Ecto neural progenitor cell (in vitro differentiated cells): ENCODE data around the gene RORC.
"Not testable (repeated sequence)": the region's sequence is repeated elsewhere in the genome, so short reads cannot be mapped to it uniquely, and the experiment has no call there.

ENCODE experiments used
- DNase-seq: peaks from one replicate; pipeline ENCODE4 v3.0.0-alpha.2; 2018; ENCODE audit warnings: low spot score

Gene RORC

DNA sequence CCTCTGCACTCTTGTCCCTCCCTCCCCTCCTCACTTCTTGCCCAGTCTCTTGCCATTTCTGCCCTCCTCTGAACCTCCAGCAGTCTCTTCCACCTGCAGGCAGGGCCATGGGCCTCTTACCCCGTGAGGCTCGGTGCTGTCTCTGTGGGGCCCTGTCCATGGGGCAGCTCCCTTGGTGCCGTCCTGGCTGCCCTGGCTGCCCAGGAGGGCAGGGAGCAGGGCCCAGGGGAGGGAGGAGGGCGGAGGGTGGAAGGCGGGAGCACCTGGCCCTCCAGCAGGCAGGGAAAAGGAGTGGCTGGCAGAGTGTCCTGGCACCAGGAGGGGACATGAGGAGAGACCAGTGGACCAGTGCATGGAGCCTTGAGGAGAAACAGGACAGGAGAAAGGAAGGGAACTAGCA, at the start of gene RORC:
Gene RORC (minus strand): TSS at position 198 of the 400 bp plus-strand sequence. CDS start 38 bp downstream, at position 160.
- DNase-seq = no peak

DNA sequence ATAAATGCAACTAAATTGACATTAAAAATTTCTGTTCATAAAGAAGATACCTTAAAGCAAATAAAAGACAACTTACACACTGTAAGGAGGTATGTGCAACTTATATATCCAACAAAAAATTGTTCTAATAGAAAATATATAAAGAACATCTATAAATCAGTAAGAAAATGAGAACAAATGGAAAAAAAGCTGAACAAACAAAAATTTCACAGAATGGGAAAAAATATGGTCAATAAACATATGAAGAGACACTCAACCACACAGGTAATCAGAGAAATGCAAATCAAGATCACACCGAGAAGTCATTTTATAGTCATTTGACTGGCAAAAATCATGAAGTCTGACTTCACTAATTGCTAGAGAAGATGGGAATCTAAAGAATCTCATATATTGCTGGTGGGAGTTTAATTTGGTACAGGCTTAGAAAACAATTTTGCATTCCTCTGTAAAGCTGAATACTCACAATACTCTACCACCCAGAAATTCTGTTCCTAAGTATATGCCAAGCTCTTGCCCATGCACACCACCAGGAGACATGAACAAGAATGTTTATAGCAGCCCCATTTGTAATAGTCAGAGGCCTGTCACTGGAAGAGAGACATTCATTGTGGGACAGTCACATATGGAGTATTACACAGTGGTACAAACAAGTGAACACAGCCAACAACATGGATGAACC, 44.0 kb upstream of the RORC start:
- DNase-seq = no peak

DNA sequence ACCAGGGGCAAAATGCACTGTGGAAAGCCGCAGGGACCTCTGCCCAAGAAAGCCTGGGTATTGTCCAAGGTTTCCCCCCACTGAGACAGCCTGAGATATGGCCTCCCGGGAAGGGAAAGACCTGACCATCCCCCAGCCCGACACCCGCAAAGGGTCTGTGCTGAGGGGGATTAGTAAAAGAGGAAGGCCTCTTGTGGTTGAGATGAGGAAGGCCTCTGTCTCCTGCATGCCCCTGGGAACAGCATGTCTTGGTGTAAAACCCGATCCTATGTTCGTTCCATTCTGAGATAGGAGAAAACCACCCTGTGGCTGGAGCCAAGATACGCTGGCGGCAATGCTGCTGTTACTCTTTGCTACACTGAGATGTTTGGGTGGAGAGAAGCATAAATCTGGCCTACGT, 41.2 kb upstream of the RORC start:
- DNase-seq = not testable (repeated sequence)

DNA sequence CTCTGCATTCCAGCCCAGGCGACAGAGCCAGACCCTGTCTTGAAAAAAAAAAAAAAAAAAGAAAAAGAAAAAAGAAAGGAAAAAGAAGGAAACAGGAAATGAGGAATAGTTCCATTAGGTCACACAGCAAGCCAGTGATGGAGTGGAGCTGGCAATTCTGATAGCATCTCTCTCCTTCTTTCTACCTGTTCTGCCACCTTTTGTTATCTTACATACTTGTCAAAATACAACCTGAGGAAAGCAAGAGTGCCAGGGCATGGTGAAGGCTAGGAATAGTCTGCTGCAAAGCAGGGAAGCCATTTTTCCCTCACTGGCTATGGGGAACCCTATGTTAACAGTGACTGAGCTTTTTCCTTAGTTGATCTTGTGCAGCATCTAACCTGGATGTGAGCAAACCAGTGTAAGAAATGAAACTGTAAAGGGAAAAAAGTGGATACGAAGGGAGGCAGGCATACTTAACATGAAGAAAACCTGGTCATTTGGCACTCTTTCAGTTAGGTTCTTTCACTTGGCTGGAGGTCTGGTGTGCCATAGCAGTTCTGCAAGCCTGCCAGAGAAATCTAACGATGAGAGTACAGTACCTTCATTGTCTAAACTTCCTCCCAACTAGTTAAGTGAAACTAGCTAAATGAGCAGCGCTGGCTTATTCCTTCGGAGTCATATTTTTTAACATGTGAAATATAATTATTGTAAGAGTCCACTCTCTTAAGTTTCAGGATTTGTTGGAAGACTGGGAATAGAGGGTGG, 39.9 kb upstream of the RORC start:
- no peak for DNase-seq

DNA sequence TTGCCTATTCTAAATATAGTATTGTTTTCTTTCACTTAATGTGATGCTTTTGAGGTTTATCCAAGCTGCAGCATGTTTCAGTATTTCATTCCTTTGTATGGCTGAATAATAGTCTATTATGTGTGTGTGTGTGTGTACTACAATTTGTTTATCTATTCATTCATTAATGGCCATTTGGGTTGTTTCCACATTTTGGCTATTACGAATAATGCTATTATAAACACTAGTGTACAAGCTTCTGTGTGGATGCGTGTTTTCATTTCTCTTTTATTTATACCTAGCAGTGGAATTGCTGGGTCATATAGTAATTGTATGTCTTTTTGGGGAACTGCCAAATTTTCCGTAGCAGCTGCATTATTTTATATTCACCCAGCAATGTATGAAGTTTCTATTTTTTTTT, 36.9 kb upstream of the RORC start:
- DNase-seq = no peak

DNA sequence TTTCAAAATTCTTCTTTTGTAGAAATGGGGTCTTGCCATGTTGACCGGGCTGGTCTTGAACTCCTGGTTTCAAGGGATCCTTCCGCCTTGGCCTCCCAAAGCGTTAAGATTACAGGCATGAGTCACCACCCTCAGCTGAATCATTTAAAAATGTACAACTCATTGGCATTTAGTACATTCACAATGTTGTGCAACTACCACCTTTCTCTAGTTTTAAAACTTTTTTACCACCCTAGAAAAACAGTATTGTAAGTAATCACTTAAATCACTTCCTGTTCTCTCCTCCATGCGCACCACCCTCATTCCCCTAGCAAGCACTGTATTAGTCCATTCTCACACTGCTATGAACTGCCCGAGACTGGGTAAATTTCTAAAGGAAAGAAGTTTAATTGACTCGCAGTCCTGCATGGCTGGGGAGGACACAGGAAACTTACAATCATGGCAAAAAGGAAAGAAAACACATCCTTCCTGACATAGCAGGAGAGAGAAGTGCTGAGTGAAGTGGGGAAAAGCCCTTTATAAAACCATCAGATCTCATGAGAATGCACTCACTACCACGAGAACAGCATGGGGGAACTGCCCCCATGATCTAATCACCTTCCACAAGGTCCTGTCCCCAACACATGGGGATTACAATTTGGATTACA, 36.3 kb upstream of the RORC start:
- DNase-seq = no peak

DNA sequence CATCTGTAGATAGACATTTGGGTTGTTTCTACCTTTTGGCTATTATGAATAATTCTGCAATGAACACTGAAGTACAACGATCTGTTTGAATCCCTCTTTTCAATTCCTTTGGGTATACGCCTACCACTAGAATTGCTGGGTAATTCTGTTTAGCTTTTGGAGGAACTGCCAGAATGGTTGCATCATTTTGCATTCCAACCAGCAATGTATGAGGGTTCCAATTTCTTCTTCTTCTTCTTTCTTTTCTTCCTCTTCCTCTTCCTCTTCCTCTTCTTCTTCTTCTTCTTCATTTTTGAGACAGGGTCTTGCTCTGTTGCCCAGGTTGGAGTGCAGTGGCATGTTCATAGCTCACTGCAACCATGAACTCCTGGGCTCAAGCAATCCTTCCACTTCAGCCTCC, 35.7 kb upstream of the RORC start:
- DNase-seq = no peak

DNA sequence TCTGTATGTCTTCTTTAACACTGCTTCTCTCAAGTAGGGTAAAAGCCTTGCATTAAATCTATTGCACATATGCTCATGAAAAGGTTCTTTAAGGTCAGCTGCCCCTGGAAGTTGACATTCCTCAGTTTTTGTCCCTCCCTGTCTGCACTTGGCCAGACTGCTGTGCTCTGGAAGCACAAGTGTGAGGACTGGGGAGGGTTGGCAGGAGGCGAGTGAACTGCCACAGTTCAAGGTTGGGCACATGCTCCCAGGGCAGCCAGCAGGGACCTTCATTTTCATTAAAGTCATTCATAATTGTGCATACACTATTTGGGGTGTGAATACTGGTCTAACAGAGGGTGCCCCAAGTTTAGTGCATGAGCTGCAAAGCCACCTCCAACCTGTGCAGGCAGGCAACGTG, 32.8 kb upstream of the RORC start:
- no peak for DNase-seq

DNA sequence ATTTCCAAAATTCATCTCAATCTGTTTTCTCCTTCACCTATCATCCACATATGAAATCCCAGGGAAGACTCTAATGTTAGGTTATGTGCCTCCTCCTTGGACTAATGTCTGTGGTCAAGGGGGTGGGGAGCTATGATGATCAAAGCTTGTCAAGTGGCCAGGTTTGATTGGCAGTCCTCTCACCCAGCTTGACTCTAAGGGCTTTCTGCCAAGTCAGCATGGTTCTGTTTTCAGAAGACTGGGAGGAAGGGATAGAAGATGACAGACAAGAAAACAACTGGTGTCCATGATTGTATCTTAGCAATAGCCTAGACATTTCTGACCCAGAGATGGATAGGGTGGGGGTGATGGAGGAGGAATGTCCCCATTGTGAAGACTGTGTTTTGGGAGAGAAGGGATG, 31.0 kb upstream of the RORC start:
- DNase-seq = no peak

DNA sequence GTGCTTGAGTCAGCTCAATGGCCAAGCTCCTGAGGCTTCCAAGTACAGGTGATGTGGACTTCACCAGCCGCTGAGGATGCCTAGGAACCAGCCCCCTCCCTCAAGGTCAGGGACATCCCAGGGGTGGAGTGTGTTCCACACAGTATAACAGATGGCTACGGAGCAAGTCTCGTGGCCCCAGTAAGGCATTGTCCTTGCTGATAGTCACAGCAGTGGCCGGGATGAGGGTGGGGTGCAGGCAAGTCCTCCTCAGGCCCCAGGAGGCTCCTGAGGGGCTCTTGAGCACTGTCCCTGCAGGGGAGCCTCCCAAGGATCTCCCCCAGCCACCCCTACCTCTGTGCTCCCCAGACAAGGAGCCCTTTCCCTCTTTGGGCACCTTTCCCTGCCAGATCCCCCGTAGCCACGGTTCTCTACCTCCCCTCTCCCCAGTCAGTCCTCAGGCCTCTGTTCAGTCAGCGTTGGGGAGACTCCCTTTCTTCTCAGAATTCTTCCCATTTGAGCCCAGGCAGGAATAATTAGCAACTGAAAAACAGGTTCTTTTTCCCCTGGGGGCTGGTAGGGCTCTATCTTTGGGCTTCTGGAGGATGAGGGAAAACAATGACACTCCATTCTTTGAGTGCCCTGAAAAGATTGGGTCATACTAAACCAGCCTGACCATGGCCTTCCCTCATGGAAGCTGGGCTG, 29.0 kb upstream of the RORC start:
- DNase-seq = no peak

DNA sequence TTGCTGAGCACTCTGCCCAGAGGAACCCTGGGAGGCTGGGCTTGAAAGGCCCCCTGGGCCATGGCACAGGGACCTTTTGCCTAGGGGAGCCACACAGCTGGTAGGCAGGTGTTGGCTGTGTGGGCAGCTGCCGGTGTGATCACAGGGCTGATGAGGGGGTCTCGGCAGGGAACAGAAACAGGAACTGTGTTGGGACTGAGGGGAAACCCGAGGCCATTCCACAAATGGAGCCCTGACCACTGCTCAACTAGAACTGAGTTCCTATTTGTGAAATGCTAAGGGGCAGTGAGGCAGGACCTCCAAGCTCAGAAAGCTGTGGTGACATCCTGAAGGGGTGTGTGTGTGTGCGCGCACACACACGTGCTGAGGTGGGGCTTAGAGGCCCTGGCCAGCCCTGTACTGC, 28.3 kb upstream of the RORC start:
- no peak for DNase-seq

DNA sequence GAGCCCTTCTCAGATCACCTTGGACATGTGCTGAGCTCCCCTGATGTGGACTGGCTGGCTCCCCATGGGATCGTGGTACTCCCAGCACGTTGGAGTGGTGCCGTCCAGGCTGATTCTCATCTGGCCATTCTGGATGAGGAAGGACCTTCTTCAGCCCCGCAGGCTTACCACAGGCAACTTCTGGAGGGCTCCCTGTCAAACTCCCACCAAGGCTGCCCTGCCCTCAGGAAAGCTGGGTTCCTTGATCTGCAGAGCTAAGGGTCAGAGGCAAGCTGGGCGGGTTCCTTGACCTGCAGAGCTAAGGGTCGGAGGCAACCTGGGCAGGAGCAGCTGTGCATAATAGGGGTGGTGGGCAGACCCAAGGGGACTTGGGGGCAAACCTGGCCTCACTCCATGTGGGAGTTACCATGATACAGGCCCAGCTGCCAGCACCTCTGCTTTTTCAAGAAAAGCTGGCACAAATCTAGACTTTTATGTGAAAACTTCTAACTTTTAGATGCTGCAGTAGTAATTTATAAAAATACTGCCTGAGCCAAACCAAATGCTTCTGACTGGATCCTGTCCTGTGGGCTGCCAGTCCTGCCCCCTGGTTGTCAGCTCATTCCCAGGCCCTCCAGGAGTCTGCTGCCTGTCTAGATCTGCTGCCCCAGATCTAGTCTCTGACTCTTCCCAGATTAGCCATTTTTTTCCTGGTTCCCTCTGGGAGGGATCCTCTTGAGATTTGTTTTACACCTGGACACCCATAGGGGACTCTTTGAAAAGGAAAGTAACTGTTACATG, 27.5 kb upstream of the RORC start:
- DNase-seq = no peak

DNA sequence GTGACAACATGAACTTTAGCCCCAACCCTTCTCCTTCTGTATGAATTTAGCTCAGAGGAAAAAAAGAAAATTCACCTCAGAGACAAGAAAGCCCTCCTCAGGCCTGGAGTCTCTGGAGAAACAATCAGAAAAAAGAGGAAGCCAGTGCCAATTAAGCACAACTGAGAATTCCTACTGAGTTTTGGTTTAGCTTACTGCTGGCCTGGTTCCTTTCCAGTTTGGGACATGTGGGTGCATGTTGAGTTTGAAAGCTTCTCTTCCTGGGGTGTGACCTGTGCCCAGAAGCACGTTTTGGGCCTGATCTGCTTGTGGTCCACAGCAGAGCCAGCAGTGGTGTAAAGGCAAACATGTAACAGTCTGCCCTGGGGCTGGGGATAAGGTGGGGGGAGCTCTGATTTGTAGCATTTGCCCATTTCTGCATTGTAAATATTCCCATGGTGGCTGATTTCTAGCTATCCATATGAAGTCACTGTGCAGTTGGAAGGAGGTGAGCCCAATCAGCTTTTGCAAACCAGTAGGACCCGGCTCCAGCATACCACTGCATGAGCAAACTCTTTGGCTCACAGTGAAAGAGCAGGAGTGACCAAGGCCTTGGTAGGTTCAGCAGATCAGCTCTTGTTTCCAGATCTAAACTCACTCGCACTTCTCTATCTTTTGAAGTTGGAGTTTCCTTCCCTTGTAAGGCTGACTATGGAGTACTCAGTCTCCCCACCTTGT, 26.6 kb upstream of the RORC start:
- no peak for DNase-seq

DNA sequence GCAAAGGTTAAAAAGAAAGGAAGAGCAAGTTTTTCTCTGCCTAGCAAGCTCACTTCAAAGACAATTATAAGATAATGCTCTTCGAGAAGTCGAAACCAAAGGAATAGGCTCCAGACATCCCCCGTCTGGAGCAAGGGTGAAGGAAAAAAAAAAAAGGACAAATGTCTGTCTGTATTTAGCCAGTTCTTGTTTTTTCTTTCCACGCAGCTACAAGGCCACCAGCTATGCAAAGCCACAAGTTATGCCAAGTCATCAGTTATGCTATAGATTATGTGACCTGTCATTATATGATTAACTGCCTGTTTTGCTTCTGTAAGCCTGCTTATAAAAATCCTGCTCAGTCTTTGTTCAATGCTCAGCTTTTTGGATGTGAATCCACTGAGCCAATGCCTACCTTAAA, 24.3 kb upstream of the RORC start:
- no peak for DNase-seq

DNA sequence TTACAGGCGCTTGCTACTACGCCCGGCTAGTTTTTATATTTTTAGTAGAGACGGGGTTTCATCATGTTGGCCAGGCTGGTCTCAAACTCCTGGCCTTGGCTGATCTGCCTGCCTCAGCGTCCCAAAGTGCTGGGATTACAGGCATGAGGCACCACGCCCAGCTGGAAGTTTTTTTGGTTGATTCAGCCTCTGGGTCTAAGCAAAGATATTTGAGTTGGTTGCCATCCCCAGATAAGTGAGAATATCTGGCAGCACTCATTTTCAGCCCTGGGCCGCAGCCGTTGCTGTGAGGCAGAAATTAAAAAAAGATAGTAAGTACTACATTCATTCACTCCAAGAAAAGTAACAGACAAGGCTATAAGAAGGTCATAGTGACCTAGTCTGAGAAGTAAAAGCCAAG, 23.9 kb upstream of the RORC start:
- not testable (repeated sequence) for DNase-seq

DNA sequence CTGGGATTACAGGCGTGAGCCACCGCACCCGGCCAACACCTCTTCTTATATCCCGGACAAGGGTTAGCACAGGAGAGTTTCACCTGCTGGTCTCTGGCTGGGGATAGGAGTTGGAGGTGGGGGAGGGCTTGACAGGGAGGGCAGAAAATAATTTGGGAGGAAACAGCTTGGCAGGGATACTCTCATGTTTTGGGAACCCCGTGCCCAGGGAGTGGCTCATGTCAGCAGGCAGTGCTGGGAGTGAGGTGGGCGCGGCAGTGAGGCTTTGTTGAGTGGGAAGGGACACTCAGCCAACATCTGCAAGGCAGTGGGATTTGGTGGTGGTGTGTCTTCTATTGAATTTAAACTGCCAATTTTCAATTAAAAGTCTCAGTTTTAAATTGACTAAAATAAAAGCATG, 23.1 kb upstream of the RORC start:
- no peak for DNase-seq

DNA sequence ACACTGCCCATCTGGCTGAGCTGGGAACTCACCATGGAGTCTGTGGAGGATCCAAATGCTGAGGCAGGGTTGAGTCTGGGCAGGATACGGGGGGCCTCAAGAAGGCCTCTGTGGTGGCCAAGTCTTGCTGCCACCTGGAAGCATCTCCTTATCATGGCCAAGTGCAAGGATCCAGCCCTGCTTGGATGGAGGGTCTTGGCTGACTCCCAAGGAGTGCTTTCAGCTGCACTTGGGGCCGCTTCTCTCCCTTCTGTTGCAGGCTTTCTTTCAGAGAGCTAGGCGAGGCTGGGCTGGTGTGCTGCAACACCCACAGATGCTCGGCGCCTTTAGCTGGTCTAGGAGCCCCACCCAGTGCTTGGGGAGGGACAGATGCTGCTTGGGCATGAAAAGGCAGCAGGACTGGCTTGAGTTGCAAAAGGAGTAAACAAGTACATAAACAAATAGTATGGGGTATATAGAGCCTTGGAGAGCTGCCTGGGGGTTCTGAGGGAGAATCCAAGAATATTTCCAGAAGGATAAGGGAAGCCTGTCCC, 21.9 kb upstream of the RORC start, which contains the start of gene THEM5:
Gene THEM5 (minus strand): TSS at position 302 of the 533 bp plus-strand sequence. CDS start 147 bp downstream, at position 155.
- DNase-seq = no peak

DNA sequence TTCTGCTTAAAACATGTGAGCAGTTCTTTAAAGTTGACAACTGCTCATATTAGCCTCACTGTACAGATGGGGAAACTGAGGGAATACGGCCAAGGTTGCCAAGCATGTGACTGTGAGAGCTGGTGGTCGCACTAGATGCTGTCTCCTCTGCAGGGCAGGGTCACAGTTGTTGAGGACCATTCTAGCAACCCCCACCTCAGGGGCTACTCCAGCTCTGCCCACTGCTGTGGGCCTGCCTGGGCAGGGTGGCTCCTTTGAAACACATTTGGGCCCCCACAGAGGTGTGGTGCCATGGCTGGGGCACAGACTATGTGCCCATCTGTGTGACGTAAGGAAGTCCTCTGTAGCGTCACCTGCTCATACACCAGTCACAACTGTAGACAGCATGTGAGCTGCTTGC, 21.1 kb upstream of the RORC start:
- DNase-seq = no peak

DNA sequence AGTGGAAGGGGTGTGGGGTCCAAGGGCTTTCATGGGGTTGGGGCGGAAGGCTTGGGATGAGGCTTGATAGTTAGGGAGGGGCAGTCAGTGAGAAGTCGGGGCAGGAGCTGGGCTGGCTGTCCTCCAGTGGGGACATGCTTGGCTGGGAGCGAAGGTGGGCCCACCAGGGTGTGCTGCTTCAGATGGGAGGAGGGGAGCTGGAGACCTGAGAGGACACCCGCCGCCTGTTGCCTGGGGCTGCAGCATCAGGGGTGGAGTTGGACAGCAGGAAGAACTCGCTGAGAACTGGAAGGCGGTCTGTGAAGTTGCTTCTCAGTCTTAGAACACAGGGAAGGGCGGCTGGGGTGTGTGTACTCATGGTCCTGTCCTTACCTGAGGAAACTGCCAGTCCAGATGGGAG, 20.3 kb upstream of the RORC start:
- DNase-seq = no peak

DNA sequence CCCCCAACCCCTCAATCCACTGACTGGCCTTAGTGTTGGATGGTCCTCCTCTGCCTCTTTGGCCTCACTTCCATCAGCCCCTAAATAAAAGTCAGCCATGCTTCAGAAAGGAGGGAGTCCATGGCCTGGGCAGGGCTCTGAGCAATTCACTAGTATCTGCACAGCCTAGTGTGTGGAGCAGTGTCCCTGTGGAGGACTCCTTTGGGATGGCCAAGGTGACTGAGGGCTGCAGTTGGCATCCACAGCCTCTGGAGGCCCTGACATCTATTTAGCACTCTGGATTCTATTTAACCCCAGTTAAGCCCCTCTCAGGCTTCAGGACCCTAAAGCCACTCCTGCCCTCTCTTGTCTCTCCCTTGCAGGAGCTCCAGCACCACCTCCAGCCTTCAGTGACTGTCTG, 18.3 kb upstream of the RORC start:
- DNase-seq = no peak

DNA sequence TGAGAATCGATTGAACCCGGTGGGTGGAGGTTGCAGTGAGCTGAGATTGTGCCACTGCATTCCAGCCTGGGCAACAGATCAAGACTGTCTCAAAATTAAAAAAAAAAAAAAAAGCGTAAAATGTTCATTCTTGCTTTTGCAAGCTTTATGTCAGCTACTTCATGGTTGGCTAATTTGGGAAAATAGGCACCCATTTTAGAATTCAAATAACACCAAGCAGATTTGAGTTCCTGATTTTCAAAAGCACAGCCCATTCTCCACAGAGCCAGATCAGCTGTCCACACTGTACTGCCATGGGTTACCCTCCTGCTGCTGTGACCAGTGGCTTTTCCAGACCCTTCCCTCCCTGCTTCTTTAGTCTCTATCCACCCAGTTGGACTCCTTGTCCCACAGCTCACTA, 17.5 kb upstream of the RORC start:
- no peak for DNase-seq
